GM12878 (cell line): ENCODE results near the gene SNRPD3. TPM values are rescaled to one million over a fixed set of nuclear protein-coding genes. Genes with fewer than 3 reads are reported as not detected.

Experiments used
- ATAC-seq: fragments of 200-7000 bp; cut with Tn5 transposase; 3 replicates; pipeline ENCODE4 v1.9.1; 2020; ENCODE audit warnings: mild to moderate bottlenecking, moderate library complexity
- BruUV-seq: library from RNA; stranded (reverse); fragments of 400-500 nt; replicated peaks from 2 replicates; lab custom pipeline; 2021; lab: Mats Ljungman, UMichigan
- CTCF ChIA-PET: fragments of 300-600 bp; sonication (Branson Sonifier 250); formaldehyde crosslinking; extraction: SDS; loops from one replicate; lab custom pipeline; 2021; ENCODE audit warnings: inconsistent platforms; lab: Yijun Ruan, JAX
- POLR2A ChIA-PET: fragments of 350-600 bp; formaldehyde crosslinking; extraction: SDS; loops from one replicate; lab custom pipeline; 2021; ENCODE audit warnings: inconsistent platforms; lab: Charles Lee
- RAD21 ChIA-PET: fragments of 300-600 bp; sonication (Branson Sonifier 250); formaldehyde crosslinking; loops from one replicate; lab custom pipeline; 2023; ENCODE audit warnings: antibody characterized with exemption; ENCODE audit not compliant: unreplicated experiment; lab: Charles Lee
- SMC1A ChIA-PET: fragments of 300-600 bp; sonication (Branson Sonifier 250); formaldehyde crosslinking; loops from one replicate; lab custom pipeline; 2023; ENCODE audit not compliant: unreplicated experiment, uncharacterized antibody; lab: Charles Lee
- DNase-seq: peaks from one replicate; pipeline ENCODE4 v3.0.0-alpha.2; 2011; ENCODE audit warnings: low read depth, low spot score
- FAIRE-seq: peaks from 3 replicates; lab custom pipeline; 2011; peaks lifted over from hg19 to GRCh38; lab: Jason Lieb, UNC
- H2AFZ ChIP-seq: 2 replicates; pipeline ENCODE4 v1.6.0; 2011; ENCODE audit warnings: low read depth, low read length, control low read depth; ENCODE audit not compliant: control insufficient read depth
- H3K27ac ChIP-seq: 2 replicates; pipeline ENCODE4 v1.5.1; 2011; ENCODE audit warnings: control low read depth; ENCODE audit not compliant: control insufficient read depth, insufficient read depth
- H3K27me3 ChIP-seq, 2 experiments: replicated peaks in 1 of 2; 2 replicates each; pipeline versions ENCODE4 v1.6.0 to v1.6.1; 2011; ENCODE audit warnings: low read length in 1 of 2; ENCODE audit not compliant: control insufficient read depth in 2 of 2, insufficient read depth in 2 of 2
- H3K36me3 ChIP-seq, 2 experiments: 2 replicates each; pipeline ENCODE4 v1.5.1; 2011; ENCODE audit warnings: low read length in 1 of 2; ENCODE audit not compliant: control insufficient read depth in 2 of 2, insufficient read depth in 2 of 2
- H3K4me1 ChIP-seq: 2 replicates; pipeline ENCODE4 v1.6.1; 2011; ENCODE audit warnings: mild to moderate bottlenecking, low read length, moderate library complexity, mixed read lengths; ENCODE audit not compliant: control insufficient read depth, insufficient read depth
- H3K4me2 ChIP-seq: 2 replicates; pipeline ENCODE4 v1.6.0; 2011; ENCODE audit warnings: control low read depth; ENCODE audit not compliant: control insufficient read depth, insufficient read depth
- H3K4me3 ChIP-seq: fragments of 200-600 bp; sonication (generic); 2 replicates; pipeline ENCODE4 v1.5.1; 2016
- H3K79me2 ChIP-seq: 2 replicates; pipeline ENCODE4 v1.6.0; 2011; ENCODE audit warnings: low read length; ENCODE audit not compliant: control insufficient read depth, insufficient read depth
- H3K9ac ChIP-seq: 2 replicates; pipeline ENCODE4 v1.8.0; 2011; ENCODE audit warnings: low read length, control low read depth, mixed read lengths; ENCODE audit not compliant: control insufficient read depth, insufficient read depth
- H3K9me3 ChIP-seq: replicated peaks from 3 replicates; pipeline ENCODE4 v1.5.1; 2011; ENCODE audit warnings: mild to moderate bottlenecking, low read length; ENCODE audit not compliant: control insufficient read depth, insufficient read depth
- H4K20me1 ChIP-seq: 2 replicates; pipeline ENCODE4 v1.6.0; 2011; ENCODE audit not compliant: control insufficient read depth, insufficient read depth
- BMI1 ChIP-seq: fragments of 450-650 bp; IDR thresholded peaks from 2 replicates; pipeline ENCODE4 v1.6.1; 2016; ENCODE audit warnings: mild to moderate bottlenecking, moderate library complexity, borderline replicate concordance
- BRCA1 ChIP-seq: IDR thresholded peaks from 2 replicates; pipeline ENCODE4 v1.6.1; 2011; ENCODE audit warnings: low read depth, low read length, improper control_type of control experiment
- CBFB ChIP-seq: IDR thresholded peaks from 2 replicates; pipeline ENCODE4 v1.6.1; 2016; ENCODE audit warnings: antibody characterized with exemption, low read depth
- CBX5 ChIP-seq: sonication (generic); IDR thresholded peaks from 2 replicates; pipeline ENCODE4 v1.6.1; 2016; ENCODE audit warnings: low read depth, moderate library complexity, mild to moderate bottlenecking, inconsistent platforms
- CTCF ChIP-seq, 3 experiments: IDR thresholded peaks in 2 of 3; conservative IDR thresholded peaks in 1 of 3; 2 replicates each; pipeline ENCODE4 v1.5.1; 2011; ENCODE audit warnings: low read depth in 3 of 3, low read length in 3 of 3, mild to moderate bottlenecking in 3 of 3, control low read depth in 2 of 3, moderate library complexity in 2 of 3, inconsistent platforms in 1 of 3, mixed read lengths in 1 of 3; ENCODE audit not compliant: control insufficient read depth in 2 of 3, insufficient read depth in 1 of 3; ENCODE audit errors: extremely low read depth in 1 of 3
- E4F1 ChIP-seq: fragments of 450-650 bp; IDR thresholded peaks from 2 replicates; pipeline ENCODE4 v1.6.1; 2018; ENCODE audit warnings: borderline replicate concordance, mild to moderate bottlenecking; ENCODE audit not compliant: partially characterized antibody
- POU2F2 ChIP-seq: IDR thresholded peaks from 3 replicates; pipeline ENCODE4 v1.6.1; 2011; ENCODE audit warnings: low read depth, mild to moderate bottlenecking, low read length, borderline replicate concordance
- RB1 ChIP-seq: fragments of 450-650 bp; formaldehyde crosslinking; IDR thresholded peaks from 2 replicates; pipeline ENCODE4 v1.6.1; 2017; ENCODE audit warnings: mild to moderate bottlenecking, borderline replicate concordance
- YBX1 ChIP-seq: fragments of 450-650 bp; IDR thresholded peaks from 2 replicates; pipeline ENCODE4 v1.6.1; 2016; ENCODE audit warnings: antibody characterized with exemption
- ZNF687 ChIP-seq: fragments of 450-650 bp; IDR thresholded peaks from 2 replicates; pipeline ENCODE4 v1.6.1; 2017; ENCODE audit warnings: mild to moderate bottlenecking, moderate library complexity
- WGBS: methylation state at CpG from one replicate; pipeline ENCODE4 v1.1.6; 2016; ENCODE audit warnings: low lambda C conversion rate; ENCODE audit not compliant: insufficient replicate concordance, insufficient coverage; ENCODE audit errors: missing lambda C conversion rate; 5-methylcytosine and 5-hydroxymethylcytosine counted together
- in situ Hi-C: fragments of 300-500 bp; cut with MboI; formaldehyde crosslinking; loops from 9 replicates; pipeline ENCODE4 v1.14.3; 2018; ENCODE audit warnings: mixed read lengths
- intact Hi-C: fragments of 100-400 bp; cut with micrococcal nuclease; formaldehyde crosslinking; loops from one replicate; pipeline ENCODE4 v1.14.2; 2022; ENCODE audit not compliant: unreplicated experiment
- polyA plus RNA-seq, 11 experiments: library from polyadenylated mRNA; depleted of rRNA in 4 of 11; unstranded in 6 of 11; stranded (reverse) in 5 of 11; fragments of >200 nt; fragmentation: Nextera tagmentation in 4 of 11; fragmentation: Illumina TruSeq in 1 of 11; extraction: Ambion mirVana in 4 of 11; extraction: Trizol in 1 of 11; gene quantifications; 1 replicate in 1 of 11; 2 replicates in 10 of 11; pipeline versions ENCODE4 v1.2.1 to v1.2.3, GENCODE V29; 2011 to 2016; ENCODE audit warnings: inconsistent platforms in 2 of 11, missing spikeins in 2 of 11, low read depth in 1 of 11
- total RNA-seq, 4 experiments: library from RNA; depleted of rRNA in 3 of 4; stranded (reverse); fragments of >200 nt in 3 of 4; fragmentation: Illumina TruSeq in 1 of 4; extraction: Trizol in 1 of 4; gene quantifications; 2 replicates each; pipeline versions ENCODE4 v1.2.1 to v1.2.3, GENCODE V29; 2013 to 2021

SNRPD3 gene
- total and polyA plus RNA-seq, 10 of the 15 experiments (the other 5 are each of a cell fraction or from before 2014, with no cell fraction given) = 112 to 324 (median 242) TPM

GRCh38 chr22:24571266-24571665, 15.5 kb downstream of the SNRPD3 start (continued):
- TF ChIP-seq E4F1 (no peak), CBFB (no peak), POU2F2 (no peak), ZNF687 (no peak), BRCA1 (no peak), YBX1 (no peak)
- TF ChIP-seq, all 136 proteins: peak for 0

- no peak overlapping the region for H3K4me3 ChIP-seq
- no peak for ATAC-seq
- no peaks in the 10 kb centered on the region for H3K79me2 ChIP-seq
- H2AFZ ChIP-seq = no peak overlapping the region
- H3K27ac ChIP-seq = no peak overlapping the region
- H3K9me3 ChIP-seq = no peaks in the 10 kb centered on the region
- ChIA-PET CTCF (interaction anchor here (0.8 to 1.2 kb wide), 2 partner anchors 10 to 139 kb away, joined by 3 to 4 read pairs; no protein-coding TSS in a partner anchor), RAD21 (no interaction called here), SMC1A (interaction anchor here (1.7 kb wide), 1 partner anchor 10 kb away, joined by 11 read pairs; no protein-coding TSS in a partner anchor), POLR2A (no interaction called here)
- no peaks in the 10 kb centered on the region for H4K20me1 ChIP-seq
- H3K9ac ChIP-seq = no peak overlapping the region
- in situ Hi-C loops (no loop called here), intact Hi-C loops (no loop called here)
- H3K36me3 ChIP-seq = peaks cover 4 to 13% of the 10 kb centered on the region in 2 experiments
- H3K4me2 ChIP-seq = no peak overlapping the region
- H3K27me3 ChIP-seq = no peaks in the 10 kb centered on the region
- BruUV-seq = no TSS peak
- H3K4me1 ChIP-seq = no peaks in the 10 kb centered on the region
- 42% methylated on average over 1 of the region's 1 CpG for WGBS
- FAIRE-seq = no peak
- no peak for DNase-seq
- TF ChIP-seq CTCF (IDR thresholded peaks at IDR 0.05 in 2 of 3, conservative IDR thresholded peaks at IDR 0.05 in 1 of 3; ENCODE audit: control insufficient read depth in 2 of 3, extremely low read depth in 1 of 3, insufficient read depth in 1 of 3, low read depth in 3 of 3, low read length in 3 of 3) (no peak), CBX5 (no peak), RB1 (no peak), BMI1 (no peak)
Measured at GRCh38 chr22:24576778-24577177, 21.0 kb downstream of the SNRPD3 start.
